Neural progenitor cell (in vitro differentiated cells): ENCODE data around the gene USP36.

Source experiments
- EZH2 ChIP-seq: fragments of 200-600 bp; sonication (generic); IDR thresholded peaks from 2 replicates; pipeline ENCODE4 v1.6.1; 2017; ENCODE audit warnings: antibody characterized with exemption, mild to moderate bottlenecking, moderate library complexity
- TF ChIP-seq, protein P1 (sequence below): fragments of 200-600 bp; sonication (generic); IDR thresholded peaks from 2 replicates; pipeline ENCODE4 v1.5.1; 2017; ENCODE audit warnings: antibody characterized with exemption, mild to moderate bottlenecking

DNA sequence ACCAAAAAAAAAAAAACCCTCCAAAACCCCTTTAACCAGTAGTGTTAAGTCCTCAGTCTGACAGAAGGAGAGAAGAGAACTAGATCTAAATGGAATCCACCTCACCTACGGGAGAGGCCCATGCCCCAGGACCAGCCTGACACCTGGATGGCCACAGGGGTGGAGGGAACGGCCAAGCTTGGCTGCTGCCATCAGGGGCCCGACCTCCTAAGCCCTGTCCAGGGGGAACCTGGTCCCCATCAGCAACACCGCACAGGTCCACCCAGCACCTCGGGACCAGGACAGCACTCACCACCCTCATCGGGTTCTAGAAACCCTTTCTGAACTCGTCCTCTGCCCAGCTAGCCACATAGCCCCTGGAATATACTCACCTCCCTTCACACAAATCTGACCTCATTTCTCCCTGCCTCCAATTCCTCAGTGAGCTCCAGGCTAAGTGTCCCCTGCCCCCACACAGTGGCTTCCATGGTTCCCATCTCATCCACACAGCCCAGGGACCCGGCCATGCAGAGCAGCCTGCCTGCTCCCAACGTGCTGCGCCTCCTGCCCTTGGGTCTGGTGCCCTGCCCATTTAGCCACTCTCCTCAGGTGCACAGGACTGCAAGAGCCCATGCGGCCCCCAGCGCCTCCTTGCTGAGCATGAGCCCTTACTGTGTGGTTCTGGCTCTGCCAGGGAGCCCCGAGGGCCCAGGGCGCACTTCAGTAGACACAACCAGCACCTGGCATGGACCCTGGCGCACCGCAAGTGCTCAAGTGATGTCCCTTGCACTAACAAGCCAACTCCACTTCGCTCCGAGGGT, 40.3 kb downstream of the USP36 start:
- TF ChIP-seq, protein P1, sequence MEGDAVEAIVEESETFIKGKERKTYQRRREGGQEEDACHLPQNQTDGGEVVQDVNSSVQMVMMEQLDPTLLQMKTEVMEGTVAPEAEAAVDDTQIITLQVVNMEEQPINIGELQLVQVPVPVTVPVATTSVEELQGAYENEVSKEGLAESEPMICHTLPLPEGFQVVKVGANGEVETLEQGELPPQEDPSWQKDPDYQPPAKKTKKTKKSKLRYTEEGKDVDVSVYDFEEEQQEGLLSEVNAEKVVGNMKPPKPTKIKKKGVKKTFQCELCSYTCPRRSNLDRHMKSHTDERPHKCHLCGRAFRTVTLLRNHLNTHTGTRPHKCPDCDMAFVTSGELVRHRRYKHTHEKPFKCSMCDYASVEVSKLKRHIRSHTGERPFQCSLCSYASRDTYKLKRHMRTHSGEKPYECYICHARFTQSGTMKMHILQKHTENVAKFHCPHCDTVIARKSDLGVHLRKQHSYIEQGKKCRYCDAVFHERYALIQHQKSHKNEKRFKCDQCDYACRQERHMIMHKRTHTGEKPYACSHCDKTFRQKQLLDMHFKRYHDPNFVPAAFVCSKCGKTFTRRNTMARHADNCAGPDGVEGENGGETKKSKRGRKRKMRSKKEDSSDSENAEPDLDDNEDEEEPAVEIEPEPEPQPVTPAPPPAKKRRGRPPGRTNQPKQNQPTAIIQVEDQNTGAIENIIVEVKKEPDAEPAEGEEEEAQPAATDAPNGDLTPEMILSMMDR: no peak
- no peak for TF ChIP-seq EZH2
